Coronary artery (tissue), 2 donors: ENCODE data around the gene UCP2.

Source experiments
- DNase-seq: peaks from one replicate; pipeline ENCODE4 v3.0.0-alpha.2; 2017; ENCODE audit warnings: low spot score
- H3K27ac ChIP-seq, 2 donors: fragments of 200-600 bp; sonication (generic); one replicate each; pipeline ENCODE4 v1.5.1; 2016 to 2019
- H3K4me3 ChIP-seq: fragments of 200-600 bp; sonication (generic); 2 replicates; pipeline ENCODE4 v1.5.1; 2016; ENCODE audit warnings: mild to moderate bottlenecking, moderate library complexity
- CTCF ChIP-seq: fragments of 200-600 bp; sonication (generic); IDR thresholded peaks from one replicate; pipeline ENCODE4 v1.5.1; 2019; ENCODE audit warnings: antibody characterized with exemption

UCP2 gene

GRCh38 chr11:73957654-73958361, 24.8 kb downstream of the UCP2 start:
- no peak for TF ChIP-seq CTCF
- no peak overlapping the region for H3K27ac ChIP-seq
- H3K4me3 ChIP-seq, result no peak overlapping the region
- no peak for DNase-seq

DNA sequence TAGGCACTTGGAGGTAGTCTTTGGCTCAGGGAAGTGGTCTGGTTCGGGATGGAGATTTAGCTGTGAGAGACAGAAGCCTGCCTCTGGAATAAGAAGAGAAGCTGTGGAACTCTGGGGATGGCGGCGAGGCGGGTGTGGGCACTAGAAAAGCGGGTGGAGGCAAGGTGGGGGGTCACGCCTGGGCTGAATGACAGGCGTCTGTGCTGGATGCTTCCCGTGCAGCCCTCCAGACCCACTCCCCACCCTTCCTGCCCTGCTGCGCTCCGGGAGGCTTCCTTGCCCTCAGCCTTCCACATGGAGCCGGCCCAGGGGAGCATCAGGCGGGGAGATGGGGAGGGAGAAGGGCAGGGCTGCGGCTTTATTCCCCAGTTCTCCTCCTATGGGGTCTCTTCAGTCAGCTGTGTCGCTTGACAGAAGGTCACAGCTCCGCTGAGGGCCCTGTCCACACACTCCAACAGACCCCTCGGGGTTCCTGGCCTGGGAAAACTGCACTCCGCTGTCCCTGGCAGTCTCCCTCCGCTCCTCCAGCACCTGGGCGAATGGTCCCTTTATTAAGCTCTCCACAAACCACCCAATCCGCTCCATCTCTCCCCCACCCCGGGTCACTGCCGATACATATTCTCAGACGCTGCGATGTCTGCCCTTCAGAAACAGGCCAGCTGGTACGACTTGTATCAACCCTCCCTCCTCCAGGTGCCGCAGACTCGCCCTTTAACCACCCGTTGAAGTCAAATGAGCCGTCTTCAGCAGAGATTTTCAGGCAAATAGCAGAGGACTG, 25.6 kb downstream of the UCP2 start:
- Histone ChIP-seq H3K27ac (no peak overlapping the region), H3K4me3 (no peak overlapping the region)
- no peak for TF ChIP-seq CTCF
- no peak for DNase-seq

- no peak for TF ChIP-seq CTCF
- Histone ChIP-seq H3K27ac (no peak overlapping the region), H3K4me3 (no peak overlapping the region)
- no peak for DNase-seq
Measured at GRCh38 chr11:73951797-73952196, 30.8 kb downstream of the UCP2 start.

GRCh38 chr11:73950869-73951710, 31.6 kb downstream of the UCP2 start, which contains the start of gene DNAJB13:
TSS of gene DNAJB13 (plus strand) at chr11:73951026. CDS start at chr11:73951070, 44 bp downstream.
- no peak for TF ChIP-seq CTCF
- DNase-seq, result no peak
- H3K27ac ChIP-seq, result no peak within 1 kb of the TSS

GRCh38 chr11:73949912-73950311, 32.7 kb downstream of the UCP2 start:
- Histone ChIP-seq H3K4me3 (no peak overlapping the region), H3K27ac (no peak overlapping the region)
- DNase-seq, result no peak
- no peak for TF ChIP-seq CTCF

More at GRCh38 chr11:73950869-73951710, 31.6 kb downstream of the UCP2 start, which contains the start of gene DNAJB13:
- no peak within 1 kb of the TSS for H3K4me3 ChIP-seq

GRCh38 chr11:73949246-73949645, 33.4 kb downstream of the UCP2 start:
- DNase-seq, result no peak
- H3K4me3 ChIP-seq, result no peak overlapping the region
- TF ChIP-seq CTCF, result no peak
- H3K27ac ChIP-seq, result no peak overlapping the region
